Activated B cell treated with CpG ODN at 0.5 μM for 24 hours (primary cell): ENCODE measurements around the gene ACTL8. TPM values are rescaled to one million over a fixed set of nuclear protein-coding genes. Genes with fewer than 3 reads are reported as not detected.

Source experiments
- ATAC-seq: fragments of 200-7000 bp; cut with Tn5 transposase; one replicate; pipeline ENCODE4 v1.10.0; 2021; ENCODE audit warnings: low read depth, mild to moderate bottlenecking, moderate library complexity
- CTCF ChIA-PET: fragments of 350-600 bp; sonication (Branson Sonifier 250); formaldehyde crosslinking; loops from one replicate; lab custom pipeline; 2021; ENCODE audit warnings: antibody characterized with exemption; lab: Charles Lee
- POLR2A ChIA-PET: fragments of 350-600 bp; sonication (Branson Sonifier 250); formaldehyde crosslinking; loops from one replicate; lab custom pipeline; 2021; ENCODE audit warnings: antibody characterized with exemption; lab: Charles Lee
- DNase-seq: peaks from one replicate; pipeline ENCODE4 v3.0.0; 2022
- H3K27ac Mint-ChIP-seq: one replicate; pipeline ENCODE4 v1.8.0; 2020; ENCODE audit warnings: mixed read lengths
- H3K27me3 Mint-ChIP-seq: one replicate; pipeline ENCODE4 v1.8.0; 2021; ENCODE audit warnings: mixed read lengths
- H3K36me3 Mint-ChIP-seq: one replicate; pipeline ENCODE4 v1.8.0; 2021; ENCODE audit warnings: low read depth, mixed read lengths
- H3K4me1 Mint-ChIP-seq: one replicate; pipeline ENCODE4 v1.8.0; 2021; ENCODE audit warnings: mixed read lengths
- H3K4me3 Mint-ChIP-seq: one replicate; pipeline ENCODE4 v1.8.0; 2020; ENCODE audit warnings: mild to moderate bottlenecking, mixed read lengths
- H3K9me3 Mint-ChIP-seq: one replicate; pipeline ENCODE4 v1.8.0; 2020; ENCODE audit warnings: mixed read lengths
- intact Hi-C: fragments of 100-400 bp; cut with micrococcal nuclease; formaldehyde crosslinking; loops from one replicate; pipeline ENCODE4 v1.15.1; 2024
- total RNA-seq: library from RNA; stranded (reverse); gene quantifications from 2 replicates; pipeline ENCODE4 v1.2.3, GENCODE V29; 2022
- TF ChIP-seq, protein P1 (sequence below): fragments of 200-600 bp; IDR thresholded peaks from one replicate; pipeline ENCODE4 v1.8.0; 2022; ENCODE audit warnings: antibody characterized with exemption, mild to moderate bottlenecking

The ACTL8 gene
- total RNA-seq, 1 donor from 2014 or later: not detected

DNA sequence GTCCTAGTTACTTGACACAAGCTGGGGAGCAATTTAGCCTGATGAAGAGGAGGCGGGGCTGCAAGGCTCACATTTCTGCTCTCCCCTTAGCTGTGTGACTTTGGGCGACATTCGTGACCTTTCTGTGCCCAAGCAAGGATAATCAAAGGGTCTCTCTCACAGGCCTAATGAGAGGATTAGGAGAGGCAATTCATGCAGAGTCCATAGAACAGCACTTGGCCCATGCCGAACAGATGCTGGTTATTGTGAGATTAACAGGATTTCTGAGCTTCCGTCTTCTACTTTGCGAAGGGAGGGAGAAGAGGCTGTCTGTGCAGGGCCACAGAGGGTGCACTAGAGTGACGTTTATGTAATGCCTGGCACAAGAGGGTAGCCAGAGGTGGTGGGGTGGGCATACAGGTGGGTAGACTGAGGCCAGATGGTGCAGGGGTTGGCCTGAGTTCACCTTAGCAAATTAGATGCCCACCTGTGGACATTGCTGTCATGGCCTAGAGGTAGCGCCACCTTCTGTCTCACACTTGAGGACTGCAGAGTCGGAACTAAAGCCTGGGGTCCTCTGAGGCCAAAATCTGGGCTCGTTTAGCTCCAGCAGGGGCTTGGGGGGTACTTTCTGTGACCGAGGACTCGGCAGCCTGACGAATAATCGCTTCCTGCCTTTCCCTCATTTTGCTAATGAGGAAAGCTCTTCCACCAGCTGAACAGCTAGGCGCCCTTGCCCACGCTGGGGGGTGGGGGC lies 18.6 kb downstream of the ACTL8 start:
- ChIA-PET CTCF (no interaction called here), POLR2A (no interaction called here)
- TF ChIP-seq, protein P1, sequence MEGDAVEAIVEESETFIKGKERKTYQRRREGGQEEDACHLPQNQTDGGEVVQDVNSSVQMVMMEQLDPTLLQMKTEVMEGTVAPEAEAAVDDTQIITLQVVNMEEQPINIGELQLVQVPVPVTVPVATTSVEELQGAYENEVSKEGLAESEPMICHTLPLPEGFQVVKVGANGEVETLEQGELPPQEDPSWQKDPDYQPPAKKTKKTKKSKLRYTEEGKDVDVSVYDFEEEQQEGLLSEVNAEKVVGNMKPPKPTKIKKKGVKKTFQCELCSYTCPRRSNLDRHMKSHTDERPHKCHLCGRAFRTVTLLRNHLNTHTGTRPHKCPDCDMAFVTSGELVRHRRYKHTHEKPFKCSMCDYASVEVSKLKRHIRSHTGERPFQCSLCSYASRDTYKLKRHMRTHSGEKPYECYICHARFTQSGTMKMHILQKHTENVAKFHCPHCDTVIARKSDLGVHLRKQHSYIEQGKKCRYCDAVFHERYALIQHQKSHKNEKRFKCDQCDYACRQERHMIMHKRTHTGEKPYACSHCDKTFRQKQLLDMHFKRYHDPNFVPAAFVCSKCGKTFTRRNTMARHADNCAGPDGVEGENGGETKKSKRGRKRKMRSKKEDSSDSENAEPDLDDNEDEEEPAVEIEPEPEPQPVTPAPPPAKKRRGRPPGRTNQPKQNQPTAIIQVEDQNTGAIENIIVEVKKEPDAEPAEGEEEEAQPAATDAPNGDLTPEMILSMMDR: no peak
- Mint-ChIP-seq H3K27me3 (peaks cover 2% of the 10 kb centered on the region), H3K4me3 (no peak overlapping the region), H3K27ac (no peak overlapping the region), H3K4me1 (no peaks in the 10 kb centered on the region), H3K9me3 (no peaks in the 10 kb centered on the region), H3K36me3 (no peaks in the 10 kb centered on the region)
- ATAC-seq: no peak
- intact Hi-C loops: no loop called here
- no peak for DNase-seq

GRCh38 chr1:17774452-17774851 lies 19.3 kb downstream of the ACTL8 start:
- POLR2A ChIA-PET: no interaction called here
- H3K36me3 Mint-ChIP-seq: no peaks in the 10 kb centered on the region
- H3K27me3 Mint-ChIP-seq: peaks cover 2% of the 10 kb centered on the region
- DNase-seq: no peak
- intact Hi-C loops: no loop called here
- TF ChIP-seq, protein P1: no peak
- H3K4me3 Mint-ChIP-seq: no peak overlapping the region
- no peak for ATAC-seq
- no peaks in the 10 kb centered on the region for H3K4me1 Mint-ChIP-seq
- CTCF ChIA-PET: no interaction called here
- no peak overlapping the region for H3K27ac Mint-ChIP-seq
- no peaks in the 10 kb centered on the region for H3K9me3 Mint-ChIP-seq

- no peaks in the 10 kb centered on the region for H3K27me3 Mint-ChIP-seq
- POLR2A ChIA-PET: no interaction called here
- CTCF ChIA-PET: no interaction called here
- no peaks in the 10 kb centered on the region for H3K4me1 Mint-ChIP-seq
- ATAC-seq (no peak), DNase-seq (no peak)
- H3K36me3 Mint-ChIP-seq: no peaks in the 10 kb centered on the region
- H3K4me3 Mint-ChIP-seq: no peak overlapping the region
- intact Hi-C loops: no loop called here
- H3K27ac Mint-ChIP-seq: no peak overlapping the region
- no peaks in the 10 kb centered on the region for H3K9me3 Mint-ChIP-seq
- TF ChIP-seq, protein P1: no peak
Observed at GRCh38 chr1:17775796-17776195, 20.7 kb downstream of the ACTL8 start.

DNA sequence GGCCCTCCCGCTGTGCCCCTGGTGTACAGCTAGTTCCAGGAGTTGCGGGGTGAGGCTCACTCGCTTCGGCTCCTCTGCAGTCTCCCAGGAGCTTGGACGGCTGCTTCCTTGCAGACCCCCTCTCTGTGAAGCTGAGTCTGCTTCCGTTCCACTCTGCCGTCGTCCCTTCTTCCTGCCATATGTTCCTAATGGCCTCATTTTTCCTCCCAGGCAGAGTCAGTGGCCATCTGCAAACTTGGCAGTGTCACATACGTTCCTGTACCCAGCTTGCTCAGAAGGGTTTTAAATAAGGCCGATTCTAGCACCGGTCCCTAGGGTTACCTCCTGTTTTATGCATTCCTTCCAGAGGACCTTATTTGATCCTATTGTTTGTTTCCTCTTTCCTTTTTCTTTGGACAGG lies 21.3 kb downstream of the ACTL8 start:
- no peaks in the 10 kb centered on the region for H3K4me1 Mint-ChIP-seq
- POLR2A ChIA-PET: no interaction called here
- DNase-seq (no peak), ATAC-seq (no peak)
- H3K36me3 Mint-ChIP-seq: no peaks in the 10 kb centered on the region
- H3K4me3 Mint-ChIP-seq: no peak overlapping the region
- intact Hi-C loops: no loop called here
- CTCF ChIA-PET: no interaction called here
- no peaks in the 10 kb centered on the region for H3K9me3 Mint-ChIP-seq
- TF ChIP-seq, protein P1: no peak
- H3K27ac Mint-ChIP-seq: no peak overlapping the region
- H3K27me3 Mint-ChIP-seq: no peaks in the 10 kb centered on the region

- intact Hi-C loops: no loop called here
- no peaks in the 10 kb centered on the region for H3K36me3 Mint-ChIP-seq
- H3K27ac Mint-ChIP-seq: no peak overlapping the region
- H3K9me3 Mint-ChIP-seq: no peaks in the 10 kb centered on the region
- DNase-seq (no peak), ATAC-seq (no peak)
- TF ChIP-seq, protein P1: no peak
- ChIA-PET CTCF (no interaction called here), POLR2A (no interaction called here)
- no peaks in the 10 kb centered on the region for H3K4me1 Mint-ChIP-seq
- H3K4me3 Mint-ChIP-seq: no peak overlapping the region
- H3K27me3 Mint-ChIP-seq: no peaks in the 10 kb centered on the region
Observed at GRCh38 chr1:17777330-17777729, 22.2 kb downstream of the ACTL8 start.
